NK-92 (cell line): ENCODE data around the gene DENND2C.

ENCODE experiments used
- DNase-seq: peaks from one replicate; lab custom pipeline; 2025; ENCODE audit not compliant: unreplicated experiment; lab: John Stamatoyannopoulos, UW

DENND2C gene

GRCh38 chr1:114669562-114670082 is at the start of gene DENND2C:
Gene DENND2C, minus strand, starts transcription at chr1:114670049. Its CDS starts 44,065 bp downstream, at chr1:114625984.
- DNase-seq: no peak

GRCh38 chr1:114719424-114719787 is 49.6 kb upstream of the DENND2C start:
- no peak for DNase-seq

GRCh38 chr1:114718661-114719423 is 49.0 kb upstream of the DENND2C start:
- no peak for DNase-seq

- DNase-seq: peak; percentile 66
Measured at GRCh38 chr1:114716304-114717170, 46.7 kb upstream of the DENND2C start, which contains the start of gene NRAS. Gene NRAS, minus strand, starts transcription at chr1:114716771. Its CDS starts 611 bp downstream, at chr1:114716160.

- no peak for DNase-seq
Measured at GRCh38 chr1:114715952-114716303, 46.1 kb upstream of the DENND2C start.

GRCh38 chr1:114712977-114713376 is 43.1 kb upstream of the DENND2C start:
- DNase-seq: no peak

GRCh38 chr1:114710360-114710759 is 40.5 kb upstream of the DENND2C start:
- no peak for DNase-seq

GRCh38 chr1:114707604-114708003 is 37.8 kb upstream of the DENND2C start:
- no peak for DNase-seq

GRCh38 chr1:114703242-114703641 is 33.4 kb upstream of the DENND2C start:
- no peak for DNase-seq

GRCh38 chr1:114702737-114703136 is 32.9 kb upstream of the DENND2C start:
- no peak for DNase-seq

- no peak for DNase-seq
Measured at GRCh38 chr1:114701931-114702330, 32.1 kb upstream of the DENND2C start.

GRCh38 chr1:114700036-114700600 is 30.3 kb upstream of the DENND2C start:
- DNase-seq: no peak

- no peak for DNase-seq
Measured at GRCh38 chr1:114696810-114697209, 27.0 kb upstream of the DENND2C start.

GRCh38 chr1:114695430-114696058 is 25.7 kb upstream of the DENND2C start, which contains the start of gene AMPD1:
Gene AMPD1, minus strand, starts transcription at chr1:114695546. Its CDS starts 75 bp downstream, at chr1:114695471.
- DNase-seq: no peak

GRCh38 chr1:114694540-114695310 is 24.9 kb upstream of the DENND2C start:
- no peak for DNase-seq

GRCh38 chr1:114692947-114693346 is 23.1 kb upstream of the DENND2C start:
- DNase-seq: no peak

GRCh38 chr1:114691061-114691460 is 21.2 kb upstream of the DENND2C start:
- no peak for DNase-seq

- no peak for DNase-seq
Measured at GRCh38 chr1:114690148-114690547, 20.3 kb upstream of the DENND2C start.

GRCh38 chr1:114688526-114688925 is 18.7 kb upstream of the DENND2C start:
- no peak for DNase-seq

GRCh38 chr1:114685851-114686250 is 16.0 kb upstream of the DENND2C start:
- DNase-seq: no peak
